Breast epithelium (tissue), 4 donors: ENCODE results near the gene TARBP1. TPM values are rescaled to one million over a fixed set of nuclear protein-coding genes. Genes with fewer than 3 reads are reported as not detected.

Experiments used
- DNase-seq, 2 donors: peaks; one replicate each; pipeline ENCODE4 v3.0.0-alpha.2; 2019; ENCODE audit warnings: low spot score in 2 of 2
- H3K27ac ChIP-seq, 2 donors: fragments of 200-600 bp; sonication (generic) in 1 of 2; one replicate each; pipeline ENCODE4 v1.5.1; 2016 to 2019; ENCODE audit warnings: mild to moderate bottlenecking in 1 of 2
- H3K27me3 ChIP-seq, 2 donors: fragments of 200-600 bp; sonication (generic) in 1 of 2; one replicate each; pipeline versions ENCODE4 v1.5.1 to v1.6.0; 2017 to 2019; ENCODE audit warnings: control low read depth in 1 of 2, mild to moderate bottlenecking in 1 of 2
- H3K36me3 ChIP-seq: fragments of 200-600 bp; one replicate; pipeline ENCODE4 v1.5.1; 2019
- H3K4me1 ChIP-seq, 2 donors: fragments of 200-600 bp; sonication (generic); one replicate each; pipeline ENCODE4 v1.5.1; 2016 to 2019; ENCODE audit warnings: control low read depth in 1 of 2
- H3K4me3 ChIP-seq, 3 donors: fragments of 200-600 bp; sonication (generic); 1 replicate in 2 of 3; 2 replicates in 1 of 3; pipeline ENCODE4 v1.5.1; 2016 to 2019; ENCODE audit warnings: mild to moderate bottlenecking in 3 of 3, moderate library complexity in 2 of 3
- H3K9me3 ChIP-seq, 2 donors: fragments of 200-600 bp; sonication (generic) in 1 of 2; one replicate each; pipeline ENCODE4 v1.5.1; 2016 to 2019; ENCODE audit warnings: control low read depth in 1 of 2
- CTCF ChIP-seq, 3 donors: fragments of 450-650 bp; IDR thresholded peaks; one replicate each; pipeline ENCODE4 v1.5.1; 2016 to 2017; ENCODE audit warnings: antibody characterized with exemption in 3 of 3, mild to moderate bottlenecking in 3 of 3, moderate library complexity in 3 of 3
- POLR2A ChIP-seq: fragments of 450-650 bp; IDR thresholded peaks from one replicate; pipeline ENCODE4 v1.6.1; 2016; ENCODE audit warnings: antibody characterized with exemption, mild to moderate bottlenecking, moderate library complexity
- POLR2AphosphoS5 ChIP-seq, 3 donors: sonication (generic); formaldehyde crosslinking; IDR thresholded peaks; one replicate each; pipeline ENCODE4 v1.6.1; 2017; ENCODE audit warnings: antibody characterized with exemption in 3 of 3
- intact Hi-C: fragments of 100-400 bp; cut with DNase I; formaldehyde crosslinking; loops from one replicate; pipeline ENCODE4 v1.15.1; 2023; ENCODE audit warnings: low total_unique reads
- total RNA-seq, 3 donors: library from RNA; depleted of rRNA; stranded (reverse); fragments of >200 nt; gene quantifications; one replicate each; pipeline ENCODE4 v1.1.0, GENCODE V29; 2016

The TARBP1 gene
- total RNA-seq, 3 donors from 2014 or later, result 12.3 to 39.2 (median 32.1) TPM

GRCh38 chr1:234355782-234356510, 123.0 kb downstream of the TARBP1 start:
- intact Hi-C loops, result no loop called here
- Histone ChIP-seq H3K9me3 (no peaks in the 10 kb centered on the region), H3K4me3 (peak overlapping the region in 1 of 3 donors; percentile 48), H3K36me3 (no peaks in the 10 kb centered on the region), H3K27ac (no peak overlapping the region), H3K4me1 (no peaks in the 10 kb centered on the region), H3K27me3 (no peaks in the 10 kb centered on the region)
- no peak for DNase-seq
- TF ChIP-seq POLR2A, result no peak
- no peak for TF ChIP-seq POLR2AphosphoS5 (IDR thresholded peaks at IDR 0.05)
- no peak for TF ChIP-seq CTCF (IDR thresholded peaks at IDR 0.05)

GRCh38 chr1:234348964-234349363, 130.0 kb downstream of the TARBP1 start:
- Histone ChIP-seq H3K27me3 (no peaks in the 10 kb centered on the region), H3K4me3 (no peak overlapping the region), H3K4me1 (no peaks in the 10 kb centered on the region), H3K9me3 (no peaks in the 10 kb centered on the region), H3K27ac (no peak overlapping the region), H3K36me3 (no peaks in the 10 kb centered on the region)
- intact Hi-C loops, result no loop called here
- no peak for DNase-seq
- TF ChIP-seq POLR2A (no peak), POLR2AphosphoS5 (IDR thresholded peaks at IDR 0.05) (no peak), CTCF (IDR thresholded peaks at IDR 0.05) (no peak)

GRCh38 chr1:234345237-234345636, 133.7 kb downstream of the TARBP1 start:
- H3K36me3 ChIP-seq, result no peaks in the 10 kb centered on the region
- H3K4me1 ChIP-seq, result no peaks in the 10 kb centered on the region
- H3K27ac ChIP-seq, result no peak overlapping the region
- intact Hi-C loops, result no loop called here
- H3K27me3 ChIP-seq, result no peaks in the 10 kb centered on the region
- TF ChIP-seq CTCF (IDR thresholded peaks at IDR 0.05) (no peak), POLR2AphosphoS5 (IDR thresholded peaks at IDR 0.05) (no peak), POLR2A (no peak)
- no peak overlapping the region for H3K4me3 ChIP-seq
- no peaks in the 10 kb centered on the region for H3K9me3 ChIP-seq
- DNase-seq, result no peak

GRCh38 chr1:234342774-234343173, 136.2 kb downstream of the TARBP1 start:
- Histone ChIP-seq H3K36me3 (no peaks in the 10 kb centered on the region), H3K27me3 (no peaks in the 10 kb centered on the region), H3K4me1 (no peaks in the 10 kb centered on the region), H3K4me3 (no peak overlapping the region), H3K9me3 (peaks cover 0 to 6% of the 10 kb centered on the region in 2 donors), H3K27ac (no peak overlapping the region)
- DNase-seq, result no peak
- no peak for TF ChIP-seq POLR2A
- no peak for TF ChIP-seq POLR2AphosphoS5 (IDR thresholded peaks at IDR 0.05)
- no peak for TF ChIP-seq CTCF (IDR thresholded peaks at IDR 0.05)
- intact Hi-C loops, result no loop called here

Other genes starting within 250 kb of the TARBP1 start
- 10 to 100 TPM; 10.4 to 17.7 (median 14.6) TPM for gene COA6, start 105.7 kb downstream of the TARBP1 start, total RNA-seq
- gene IRF2BP2, start 131.0 kb upstream of the TARBP1 start, total RNA-seq, result 100 to 1,000 TPM in 1 of 3 donors, 10 to 100 TPM in 2; 60.3 to 108 (median 84.9) TPM